ENCODE measurements around the gene LILRA6. TPM values are rescaled to one million over a fixed set of nuclear protein-coding genes. Genes with fewer than 3 reads are reported as not detected.
A peak's percentile ranks its signal among the peaks of the same experiment; 100 is the strongest.

LILRA6 gene
- total and polyA plus RNA-seq, 2 of the 13 experiments (the other 11 are each of a cell fraction or from before 2014, with no cell fraction given) = not detected

DNA sequence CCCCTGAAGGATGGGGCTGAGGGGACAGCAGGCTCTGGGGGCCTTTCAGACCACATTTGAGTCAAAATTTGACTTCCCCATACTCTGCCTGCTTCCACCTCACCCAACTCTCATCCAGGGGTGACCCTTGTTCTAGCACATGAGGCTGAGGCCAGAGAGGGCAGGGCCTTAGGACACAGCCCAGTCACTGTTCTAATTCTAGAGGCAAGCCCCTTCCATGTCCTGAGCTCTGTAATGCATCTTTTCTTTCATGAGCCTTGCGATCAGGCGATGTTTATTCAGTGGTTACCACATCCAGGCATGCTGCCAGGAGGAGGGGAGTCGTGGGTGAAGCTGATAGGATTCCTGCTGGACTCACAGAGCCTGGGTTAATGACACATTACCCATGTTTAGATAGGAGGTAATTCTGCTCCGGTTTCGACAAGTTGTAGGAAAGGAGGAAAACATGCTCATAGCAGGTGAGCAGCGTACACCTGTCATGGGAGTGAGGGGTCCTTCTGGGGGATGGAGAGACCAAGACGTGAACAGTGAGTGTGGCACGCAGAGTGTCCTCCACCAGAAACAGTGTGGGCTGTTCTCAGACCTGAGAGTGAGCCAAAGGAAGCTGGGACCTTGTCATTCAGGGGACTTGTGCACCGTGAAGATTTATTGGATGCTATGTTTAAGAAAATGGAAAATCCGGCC, 32.6 kb downstream of the LILRA6 start (continued):
- peak; percentile 10; the same call in 1 of the 2 replicates for TF ChIP-seq TCF7 (IDR thresholded peaks at IDR 0.05; ENCODE audit: low read depth)
- no peak for TF ChIP-seq ZNF850 (CRISPR knock-in tag; conservative IDR thresholded peaks at IDR 0.05)
- TF ChIP-seq NR2F6 (IDR thresholded peaks at IDR 0.05) = peak; percentile 53; the same call in 1 of the 2 replicates
- TF ChIP-seq NR2F6 (CRISPR knock-in tag; IDR thresholded peaks at IDR 0.05) = peak; percentile 83; the same call in 1 of the 2 replicates
- peak; percentile 37; the same call in 1 of the 2 replicates for TF ChIP-seq ZNF652 (CRISPR knock-in tag; IDR thresholded peaks at IDR 0.05; ENCODE audit: borderline replicate concordance, low read depth)
- no peak for TF ChIP-seq RBM22 (optimal IDR thresholded peaks at IDR 0.05; ENCODE audit: low read length)
- peak; percentile 68; the same call in 1 of the 2 replicates for TF ChIP-seq SOX5 (CRISPR knock-in tag; IDR thresholded peaks at IDR 0.05; ENCODE audit: borderline replicate concordance)
- peak; percentile 73; the same call in 1 of the 2 replicates for TF ChIP-seq HMG20B (CRISPR knock-in tag; conservative IDR thresholded peaks at IDR 0.05)
- TF ChIP-seq, protein P1, sequence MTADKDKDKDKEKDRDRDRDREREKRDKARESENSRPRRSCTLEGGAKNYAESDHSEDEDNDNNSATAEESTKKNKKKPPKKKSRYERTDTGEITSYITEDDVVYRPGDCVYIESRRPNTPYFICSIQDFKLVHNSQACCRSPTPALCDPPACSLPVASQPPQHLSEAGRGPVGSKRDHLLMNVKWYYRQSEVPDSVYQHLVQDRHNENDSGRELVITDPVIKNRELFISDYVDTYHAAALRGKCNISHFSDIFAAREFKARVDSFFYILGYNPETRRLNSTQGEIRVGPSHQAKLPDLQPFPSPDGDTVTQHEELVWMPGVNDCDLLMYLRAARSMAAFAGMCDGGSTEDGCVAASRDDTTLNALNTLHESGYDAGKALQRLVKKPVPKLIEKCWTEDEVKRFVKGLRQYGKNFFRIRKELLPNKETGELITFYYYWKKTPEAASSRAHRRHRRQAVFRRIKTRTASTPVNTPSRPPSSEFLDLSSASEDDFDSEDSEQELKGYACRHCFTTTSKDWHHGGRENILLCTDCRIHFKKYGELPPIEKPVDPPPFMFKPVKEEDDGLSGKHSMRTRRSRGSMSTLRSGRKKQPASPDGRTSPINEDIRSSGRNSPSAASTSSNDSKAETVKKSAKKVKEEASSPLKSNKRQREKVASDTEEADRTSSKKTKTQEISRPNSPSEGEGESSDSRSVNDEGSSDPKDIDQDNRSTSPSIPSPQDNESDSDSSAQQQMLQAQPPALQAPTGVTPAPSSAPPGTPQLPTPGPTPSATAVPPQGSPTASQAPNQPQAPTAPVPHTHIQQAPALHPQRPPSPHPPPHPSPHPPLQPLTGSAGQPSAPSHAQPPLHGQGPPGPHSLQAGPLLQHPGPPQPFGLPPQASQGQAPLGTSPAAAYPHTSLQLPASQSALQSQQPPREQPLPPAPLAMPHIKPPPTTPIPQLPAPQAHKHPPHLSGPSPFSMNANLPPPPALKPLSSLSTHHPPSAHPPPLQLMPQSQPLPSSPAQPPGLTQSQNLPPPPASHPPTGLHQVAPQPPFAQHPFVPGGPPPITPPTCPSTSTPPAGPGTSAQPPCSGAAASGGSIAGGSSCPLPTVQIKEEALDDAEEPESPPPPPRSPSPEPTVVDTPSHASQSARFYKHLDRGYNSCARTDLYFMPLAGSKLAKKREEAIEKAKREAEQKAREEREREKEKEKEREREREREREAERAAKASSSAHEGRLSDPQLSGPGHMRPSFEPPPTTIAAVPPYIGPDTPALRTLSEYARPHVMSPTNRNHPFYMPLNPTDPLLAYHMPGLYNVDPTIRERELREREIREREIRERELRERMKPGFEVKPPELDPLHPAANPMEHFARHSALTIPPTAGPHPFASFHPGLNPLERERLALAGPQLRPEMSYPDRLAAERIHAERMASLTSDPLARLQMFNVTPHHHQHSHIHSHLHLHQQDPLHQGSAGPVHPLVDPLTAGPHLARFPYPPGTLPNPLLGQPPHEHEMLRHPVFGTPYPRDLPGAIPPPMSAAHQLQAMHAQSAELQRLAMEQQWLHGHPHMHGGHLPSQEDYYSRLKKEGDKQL (CRISPR knock-in tag; IDR thresholded peaks at IDR 0.05; ENCODE audit: low read depth) = peak; percentile 72; the same call in 1 of the 2 replicates
- 0 out of 2 replicates have a peak, but pooled peaks have one; percentile 55 for TF ChIP-seq ZNF556 (CRISPR knock-in tag; IDR thresholded peaks at IDR 0.05; ENCODE audit: borderline replicate concordance)
- peak; percentile 89 for TF ChIP-seq SP5 (CRISPR knock-in tag; IDR thresholded peaks at IDR 0.05; ENCODE audit: borderline replicate concordance, low read depth)
- peak; percentile 79; the same call in 1 of the 2 replicates for TF ChIP-seq HMG20A (CRISPR knock-in tag; IDR thresholded peaks at IDR 0.05; ENCODE audit: borderline replicate concordance)
- 0 out of 2 replicates have a peak, but pooled peaks have one; percentile 85 for TF ChIP-seq ZSCAN29 (CRISPR knock-in tag; conservative IDR thresholded peaks at IDR 0.05)
- TF ChIP-seq, protein P2, sequence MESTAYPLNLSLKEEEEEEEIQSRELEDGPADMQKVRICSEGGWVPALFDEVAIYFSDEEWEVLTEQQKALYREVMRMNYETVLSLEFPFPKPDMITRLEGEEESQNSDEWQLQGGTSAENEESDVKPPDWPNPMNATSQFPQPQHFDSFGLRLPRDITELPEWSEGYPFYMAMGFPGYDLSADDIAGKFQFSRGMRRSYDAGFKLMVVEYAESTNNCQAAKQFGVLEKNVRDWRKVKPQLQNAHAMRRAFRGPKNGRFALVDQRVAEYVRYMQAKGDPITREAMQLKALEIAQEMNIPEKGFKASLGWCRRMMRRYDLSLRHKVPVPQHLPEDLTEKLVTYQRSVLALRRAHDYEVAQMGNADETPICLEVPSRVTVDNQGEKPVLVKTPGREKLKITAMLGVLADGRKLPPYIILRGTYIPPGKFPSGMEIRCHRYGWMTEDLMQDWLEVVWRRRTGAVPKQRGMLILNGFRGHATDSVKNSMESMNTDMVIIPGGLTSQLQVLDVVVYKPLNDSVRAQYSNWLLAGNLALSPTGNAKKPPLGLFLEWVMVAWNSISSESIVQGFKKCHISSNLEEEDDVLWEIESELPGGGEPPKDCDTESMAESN (CRISPR knock-in tag; conservative IDR thresholded peaks at IDR 0.05) = peak; percentile 59; the same call in 1 of the 2 replicates

Measured in HepG2 (cell line).